ENCODE measurements around the gene HSBP1L1. TPM values are rescaled to one million over a fixed set of nuclear protein-coding genes. Genes with fewer than 3 reads are reported as not detected.
"Not testable (repeated sequence)": the region's sequence is repeated elsewhere in the genome, so short reads cannot be mapped to it uniquely, and the experiment has no call there.

Gene HSBP1L1
- total and polyA plus RNA-seq, 2 of the 13 experiments (the other 11 are each of a cell fraction or from before 2014, with no cell fraction given), result 22.6 to 45.1 TPM

DNA sequence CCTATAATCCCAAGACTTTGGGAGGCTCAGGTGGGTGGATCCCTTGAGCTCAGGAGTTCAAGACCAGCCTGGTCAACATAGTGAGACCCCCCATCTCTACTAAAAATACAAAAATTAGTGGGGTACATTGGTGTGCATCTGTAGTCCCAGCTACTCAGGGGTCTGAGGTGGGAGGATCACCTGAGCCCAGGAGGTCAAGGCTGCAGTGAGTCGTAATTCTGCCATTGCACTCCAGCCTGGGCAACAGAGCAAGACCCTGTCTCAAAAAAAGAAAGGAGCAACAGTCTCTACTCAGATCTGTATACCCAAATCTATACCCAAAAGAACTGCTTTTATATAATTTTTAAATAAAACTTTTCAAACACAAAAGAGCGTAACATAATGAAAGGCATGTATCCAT, 5.5 kb upstream of the HSBP1L1 start:
- Histone ChIP-seq H4K20me1 (ENCODE audit: insufficient read depth, low read length) (no peaks in the 10 kb centered on the region), H3K9ac (ENCODE audit: insufficient read depth, low read depth, low read length) (no peak overlapping the region), H2AFZ (ENCODE audit: low read length) (no peak overlapping the region), H3K27ac (ENCODE audit: extremely low read length, insufficient read depth, low read length) (no peak overlapping the region), H3K36me3 (replicated peaks in 1 of 2; ENCODE audit: control insufficient read depth in 1 of 2, insufficient read depth in 2 of 2, low read length in 2 of 2) (no peaks in the 10 kb centered on the region), H3K4me1 (ENCODE audit: insufficient read depth, low read length) (peaks cover 57% of the 10 kb centered on the region), H3K4me2 (ENCODE audit: low read depth, low read length) (no peak overlapping the region), H3K4me3 (replicated peaks in 1 of 3; ENCODE audit: insufficient read depth in 1 of 3, low read depth in 2 of 3, low read length in 3 of 3) (no peak overlapping the region), H3K9me3 (ENCODE audit: low read length) (no peaks in the 10 kb centered on the region), H3K27me3 (ENCODE audit: control insufficient read depth in 1 of 2, insufficient read depth in 2 of 2, low read length in 2 of 2) (no peaks in the 10 kb centered on the region), H3K79me2 (ENCODE audit: insufficient read depth, low read length) (no peaks in the 10 kb centered on the region)
- ATAC-seq (no peak), FAIRE-seq (no peak), DNase-seq (ENCODE audit: low spot score) (no peak)
- 87% methylated on average over 2 of the region's 2 CpGs for WGBS (ENCODE audit: low lambda C conversion rate)
- in situ Hi-C loops (cut with HindIII; ENCODE audit: extremely low pct_ligation_motif_present, low pct_unique_long_range_greater_than_20kb) (no loop called here), intact Hi-C loops (cut with micrococcal nuclease; ENCODE audit: unreplicated experiment) (no loop called here)
- POLR2A ChIA-PET, result no interaction called here
- CTCF ChIA-PET (ENCODE audit: low intra/inter-chr PET ratio, low total read pairs), result no interaction called here
- TF ChIP-seq, protein P1, sequence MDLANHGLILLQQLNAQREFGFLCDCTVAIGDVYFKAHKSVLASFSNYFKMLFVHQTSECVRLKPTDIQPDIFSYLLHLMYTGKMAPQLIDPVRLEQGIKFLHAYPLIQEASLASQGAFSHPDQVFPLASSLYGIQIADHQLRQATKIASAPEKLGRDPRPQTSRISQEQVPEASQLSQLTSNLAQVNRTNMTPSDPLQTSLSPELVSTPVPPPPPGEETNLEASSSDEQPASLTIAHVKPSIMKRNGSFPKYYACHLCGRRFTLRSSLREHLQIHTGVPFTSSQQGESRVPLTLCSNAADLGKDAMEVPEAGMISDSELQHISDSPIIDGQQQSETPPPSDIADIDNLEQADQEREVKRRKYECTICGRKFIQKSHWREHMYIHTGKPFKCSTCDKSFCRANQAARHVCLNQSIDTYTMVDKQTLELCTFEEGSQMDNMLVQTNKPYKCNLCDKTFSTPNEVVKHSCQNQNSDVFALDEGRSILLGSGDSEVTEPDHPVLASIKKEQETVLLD (CRISPR knock-in tag; IDR thresholded peaks at IDR 0.05; ENCODE audit: low read depth), result no peak
- TF ChIP-seq ZNF121 (CRISPR knock-in tag; IDR thresholded peaks at IDR 0.05), result peak; percentile 62
- no TSS peak for BruUV-seq (replicated peaks)

DNA sequence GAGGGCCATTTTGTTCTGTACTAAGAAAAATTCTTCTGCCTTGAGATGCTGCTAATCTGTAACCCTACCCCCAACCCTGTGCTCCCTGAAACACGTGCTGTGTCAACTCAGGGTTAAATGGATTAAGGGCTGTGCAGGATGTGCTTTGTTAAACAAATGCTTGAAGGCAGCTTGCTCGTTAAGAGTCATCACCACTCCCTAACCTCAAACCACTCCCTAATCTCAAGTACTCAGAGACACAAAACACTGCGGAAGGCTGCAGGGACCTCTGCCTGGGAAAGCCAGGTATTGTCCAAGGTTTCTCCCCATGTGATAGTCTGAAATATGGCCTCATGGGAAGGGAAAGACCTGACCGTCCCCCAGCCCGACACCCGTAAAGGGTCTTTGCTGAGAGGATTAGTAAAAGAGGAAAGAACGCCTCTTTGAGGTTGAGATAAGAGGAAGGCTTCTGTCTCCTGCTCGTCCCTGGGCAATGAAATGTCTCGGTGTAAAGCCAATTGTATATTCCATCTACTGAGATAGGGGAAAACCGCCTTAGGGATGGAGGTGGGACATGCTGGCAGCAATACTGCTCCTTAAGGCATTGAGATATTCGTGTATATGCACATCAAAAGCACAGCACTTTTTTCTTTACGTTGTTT, 4.2 kb upstream of the HSBP1L1 start:
- H3K79me2 ChIP-seq (ENCODE audit: insufficient read depth, low read length); FAIRE-seq; H3K36me3 ChIP-seq (replicated peaks in 1 of 2; ENCODE audit: control insufficient read depth in 1 of 2, insufficient read depth in 2 of 2, low read length in 2 of 2); H2AFZ ChIP-seq (ENCODE audit: low read length); H3K9ac ChIP-seq (ENCODE audit: insufficient read depth, low read depth, low read length); H3K4me3 ChIP-seq (replicated peaks in 1 of 3; ENCODE audit: insufficient read depth in 1 of 3, low read depth in 2 of 3, low read length in 3 of 3); BruUV-seq (replicated peaks); CTCF ChIA-PET (ENCODE audit: low intra/inter-chr PET ratio, low total read pairs); H3K27ac ChIP-seq (ENCODE audit: extremely low read length, insufficient read depth, low read length); ATAC-seq; H3K4me2 ChIP-seq (ENCODE audit: low read depth, low read length); in situ Hi-C loops (cut with HindIII; ENCODE audit: extremely low pct_ligation_motif_present, low pct_unique_long_range_greater_than_20kb); DNase-seq (ENCODE audit: low spot score); intact Hi-C loops (cut with micrococcal nuclease; ENCODE audit: unreplicated experiment); H3K9me3 ChIP-seq (ENCODE audit: low read length); POLR2A ChIA-PET; H4K20me1 ChIP-seq (ENCODE audit: insufficient read depth, low read length); H3K27me3 ChIP-seq (ENCODE audit: control insufficient read depth in 1 of 2, insufficient read depth in 2 of 2, low read length in 2 of 2): not testable (repeated sequence)
- H3K4me1 ChIP-seq (ENCODE audit: insufficient read depth, low read length), result peaks cover 50% of the 10 kb centered on the region
- WGBS (ENCODE audit: low lambda C conversion rate), result 62% methylated on average over 12 of the region's 12 CpGs
- TF ChIP-seq ZNF652 (CRISPR knock-in tag; IDR thresholded peaks at IDR 0.05; ENCODE audit: borderline replicate concordance, low read depth), result peak; percentile 47; the same call in 1 of the 2 replicates

All from HepG2 (cell line).